Activated B cell treated with CpG ODN at 0.5 μM for 24 hours (primary cell): ENCODE measurements around the gene ATG13. TPM values are rescaled to one million over a fixed set of nuclear protein-coding genes. Genes with fewer than 3 reads are reported as not detected.

ENCODE experiments used
- ATAC-seq: fragments of 200-7000 bp; cut with Tn5 transposase; one replicate; pipeline ENCODE4 v1.10.0; 2021; ENCODE audit warnings: low read depth, mild to moderate bottlenecking, moderate library complexity
- CTCF ChIA-PET: fragments of 350-600 bp; sonication (Branson Sonifier 250); formaldehyde crosslinking; loops from one replicate; lab custom pipeline; 2021; ENCODE audit warnings: antibody characterized with exemption; lab: Charles Lee
- POLR2A ChIA-PET: fragments of 350-600 bp; sonication (Branson Sonifier 250); formaldehyde crosslinking; loops from one replicate; lab custom pipeline; 2021; ENCODE audit warnings: antibody characterized with exemption; lab: Charles Lee
- DNase-seq: peaks from one replicate; pipeline ENCODE4 v3.0.0; 2022
- H3K27ac Mint-ChIP-seq: one replicate; pipeline ENCODE4 v1.8.0; 2020; ENCODE audit warnings: mixed read lengths
- H3K27me3 Mint-ChIP-seq: one replicate; pipeline ENCODE4 v1.8.0; 2021; ENCODE audit warnings: mixed read lengths
- H3K36me3 Mint-ChIP-seq: one replicate; pipeline ENCODE4 v1.8.0; 2021; ENCODE audit warnings: low read depth, mixed read lengths
- H3K4me1 Mint-ChIP-seq: one replicate; pipeline ENCODE4 v1.8.0; 2021; ENCODE audit warnings: mixed read lengths
- H3K4me3 Mint-ChIP-seq: one replicate; pipeline ENCODE4 v1.8.0; 2020; ENCODE audit warnings: mild to moderate bottlenecking, mixed read lengths
- H3K9me3 Mint-ChIP-seq: one replicate; pipeline ENCODE4 v1.8.0; 2020; ENCODE audit warnings: mixed read lengths
- CTCF ChIP-seq: fragments of 200-600 bp; IDR thresholded peaks from one replicate; pipeline ENCODE4 v1.8.0; 2022; ENCODE audit warnings: antibody characterized with exemption, mild to moderate bottlenecking
- intact Hi-C: fragments of 100-400 bp; cut with micrococcal nuclease; formaldehyde crosslinking; loops from one replicate; pipeline ENCODE4 v1.15.1; 2024
- total RNA-seq: library from RNA; stranded (reverse); gene quantifications from 2 replicates; pipeline ENCODE4 v1.2.3, GENCODE V29; 2022

The ATG13 gene
- total RNA-seq, 1 donor from 2014 or later, result 73.7 TPM

- H3K27me3 Mint-ChIP-seq, result no peaks in the 10 kb centered on the region
- H3K27ac Mint-ChIP-seq, result no peak overlapping the region
- POLR2A ChIA-PET, result no interaction called here
- intact Hi-C loops, result no loop called here
- ATAC-seq (no peak), DNase-seq (no peak)
- no peak overlapping the region for H3K4me3 Mint-ChIP-seq
- no peak for TF ChIP-seq CTCF
- H3K9me3 Mint-ChIP-seq, result no peaks in the 10 kb centered on the region
- no peaks in the 10 kb centered on the region for H3K4me1 Mint-ChIP-seq
- CTCF ChIA-PET, result no interaction called here
- peaks cover 84% of the 10 kb centered on the region for H3K36me3 Mint-ChIP-seq
Measured at GRCh38 chr11:46663277-46663940, 46.1 kb downstream of the ATG13 start.

GRCh38 chr11:46664612-46665011, 47.3 kb downstream of the ATG13 start:
- no peaks in the 10 kb centered on the region for H3K4me1 Mint-ChIP-seq
- DNase-seq, result no peak
- H3K36me3 Mint-ChIP-seq, result peaks cover 84% of the 10 kb centered on the region
- ChIA-PET POLR2A (no interaction called here), CTCF (no interaction called here)
- H3K4me3 Mint-ChIP-seq, result no peak overlapping the region
- H3K27ac Mint-ChIP-seq, result no peak overlapping the region
- intact Hi-C loops, result no loop called here
- H3K9me3 Mint-ChIP-seq, result no peaks in the 10 kb centered on the region
- no peaks in the 10 kb centered on the region for H3K27me3 Mint-ChIP-seq
- TF ChIP-seq CTCF, result no peak
- ATAC-seq, result no peak

GRCh38 chr11:46665356-46665755, 48.0 kb downstream of the ATG13 start:
- CTCF ChIA-PET, result no interaction called here
- POLR2A ChIA-PET, result no interaction called here
- ATAC-seq (no peak), DNase-seq (no peak)
- H3K9me3 Mint-ChIP-seq, result no peaks in the 10 kb centered on the region
- no peak for TF ChIP-seq CTCF
- H3K27ac Mint-ChIP-seq, result no peak overlapping the region
- no peak overlapping the region for H3K4me3 Mint-ChIP-seq
- H3K27me3 Mint-ChIP-seq, result no peaks in the 10 kb centered on the region
- peaks cover 83% of the 10 kb centered on the region for H3K36me3 Mint-ChIP-seq
- intact Hi-C loops, result no loop called here
- no peaks in the 10 kb centered on the region for H3K4me1 Mint-ChIP-seq

- Mint-ChIP-seq H3K9me3 (no peaks in the 10 kb centered on the region), H3K4me1 (peaks cover 2% of the 10 kb centered on the region), H3K27ac (peak overlapping the region; percentile 12), H3K27me3 (no peaks in the 10 kb centered on the region), H3K4me3 (no peak overlapping the region), H3K36me3 (peaks cover 86% of the 10 kb centered on the region)
- POLR2A ChIA-PET, result no interaction called here
- no peak for TF ChIP-seq CTCF
- intact Hi-C loops, result no loop called here
- CTCF ChIA-PET, result no interaction called here
- ATAC-seq (no peak), DNase-seq (no peak)
Measured at GRCh38 chr11:46666516-46666915, 49.2 kb downstream of the ATG13 start.

GRCh38 chr11:46667043-46667481, 49.7 kb downstream of the ATG13 start:
- POLR2A ChIA-PET, result no interaction called here
- CTCF ChIA-PET, result no interaction called here
- Mint-ChIP-seq H3K27me3 (no peaks in the 10 kb centered on the region), H3K36me3 (peaks cover 86% of the 10 kb centered on the region), H3K27ac (no peak overlapping the region), H3K4me1 (peaks cover 2% of the 10 kb centered on the region), H3K4me3 (no peak overlapping the region), H3K9me3 (no peaks in the 10 kb centered on the region)
- DNase-seq (no peak), ATAC-seq (no peak)
- TF ChIP-seq CTCF, result no peak
- intact Hi-C loops, result no loop called here
